Measurements from ENCODE around the gene TSPAN32.
A peak's percentile ranks its signal among the peaks of the same experiment; 100 is the strongest.

The TSPAN32 gene

GRCh38 chr11:2304506-2305139 lies 2.8 kb downstream of the TSPAN32 start:
- no peak for DNase-seq

GRCh38 chr11:2305140-2305778 lies 3.4 kb downstream of the TSPAN32 start:
- DNase-seq, result peak; percentile 79 to 80

- DNase-seq, result peak in 1 of 2 donors; percentile 27
These were observed 4.1 kb downstream of the TSPAN32 start for GRCh38 chr11:2305788-2306451.

GRCh38 chr11:2306452-2306823 lies 4.6 kb downstream of the TSPAN32 start:
- no peak for DNase-seq

- no peak for DNase-seq
These were observed 5.2 kb downstream of the TSPAN32 start for GRCh38 chr11:2306877-2307500.

- DNase-seq, result no peak
These were observed 5.9 kb downstream of the TSPAN32 start for GRCh38 chr11:2307501-2308331.

GRCh38 chr11:2308713-2309112 lies 6.9 kb downstream of the TSPAN32 start:
- no peak for DNase-seq

GRCh38 chr11:2309251-2310072 lies 7.6 kb downstream of the TSPAN32 start:
- no peak for DNase-seq

- DNase-seq, result no peak
These were observed 8.4 kb downstream of the TSPAN32 start for GRCh38 chr11:2310073-2310785.

- DNase-seq, result no peak
These were observed 9.1 kb downstream of the TSPAN32 start for GRCh38 chr11:2310786-2311352.

- no peak for DNase-seq
These were observed 9.7 kb downstream of the TSPAN32 start for GRCh38 chr11:2311353-2312133.

- DNase-seq, result no peak
These were observed 10.6 kb downstream of the TSPAN32 start for GRCh38 chr11:2312232-2313042.

GRCh38 chr11:2313051-2313951 lies 11.5 kb downstream of the TSPAN32 start:
- DNase-seq, result no peak

GRCh38 chr11:2314136-2314524 lies 12.3 kb downstream of the TSPAN32 start:
- DNase-seq, result no peak

GRCh38 chr11:2314525-2315394 lies 12.9 kb downstream of the TSPAN32 start:
- no peak for DNase-seq

GRCh38 chr11:2315395-2316168 lies 13.8 kb downstream of the TSPAN32 start:
- no peak for DNase-seq
